22Rv1 (cell line): ENCODE data around the gene GBGT1.

Experiments used
- ZFX ChIP-seq: fragments of 450-650 bp; IDR thresholded peaks from 2 replicates; pipeline ENCODE4 v1.6.1; 2017; ENCODE audit warnings: antibody characterized with exemption, borderline replicate concordance
- TF ChIP-seq, protein P1 (sequence below): fragments of 450-650 bp; IDR thresholded peaks from 2 replicates; pipeline ENCODE4 v1.5.1; 2017; ENCODE audit warnings: mild to moderate bottlenecking

DNA sequence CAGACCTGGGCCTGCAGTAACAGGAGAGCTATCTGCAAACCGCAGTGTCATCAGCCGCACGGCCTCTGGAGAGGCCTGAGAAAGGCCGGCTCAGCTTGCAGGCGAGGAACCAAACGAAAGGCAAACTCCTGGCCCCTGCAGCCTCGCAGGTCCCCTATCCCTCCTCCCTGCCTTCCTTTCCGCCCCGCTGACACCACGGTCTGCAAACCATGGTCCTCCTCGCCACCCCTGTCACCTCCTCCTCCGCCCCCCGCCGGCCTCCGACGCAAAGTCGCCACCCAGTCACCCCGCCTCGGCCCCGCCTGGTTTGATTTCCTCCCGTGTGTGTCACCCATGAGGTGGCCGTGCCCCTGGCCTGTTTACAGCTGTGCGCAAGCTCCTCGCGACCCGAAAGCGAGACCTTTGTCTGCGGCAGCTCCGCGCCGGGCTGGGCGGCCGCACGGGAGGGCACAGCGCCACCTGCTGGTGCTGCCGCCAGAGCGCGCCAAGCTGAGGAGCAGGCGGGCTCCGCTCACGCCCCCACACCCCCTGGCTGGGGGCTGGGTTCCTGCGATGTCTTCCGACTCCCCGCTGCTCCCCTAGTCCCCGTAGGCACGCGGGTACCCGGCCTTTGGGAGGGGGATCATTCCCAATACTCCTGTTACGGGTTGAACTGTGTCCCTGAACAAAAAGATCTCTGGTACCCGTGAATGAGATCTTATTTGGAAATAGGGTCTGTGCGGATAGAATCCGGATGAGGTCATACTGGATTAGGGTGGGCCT is 19.4 kb downstream of the GBGT1 start:
- TF ChIP-seq, protein P1, sequence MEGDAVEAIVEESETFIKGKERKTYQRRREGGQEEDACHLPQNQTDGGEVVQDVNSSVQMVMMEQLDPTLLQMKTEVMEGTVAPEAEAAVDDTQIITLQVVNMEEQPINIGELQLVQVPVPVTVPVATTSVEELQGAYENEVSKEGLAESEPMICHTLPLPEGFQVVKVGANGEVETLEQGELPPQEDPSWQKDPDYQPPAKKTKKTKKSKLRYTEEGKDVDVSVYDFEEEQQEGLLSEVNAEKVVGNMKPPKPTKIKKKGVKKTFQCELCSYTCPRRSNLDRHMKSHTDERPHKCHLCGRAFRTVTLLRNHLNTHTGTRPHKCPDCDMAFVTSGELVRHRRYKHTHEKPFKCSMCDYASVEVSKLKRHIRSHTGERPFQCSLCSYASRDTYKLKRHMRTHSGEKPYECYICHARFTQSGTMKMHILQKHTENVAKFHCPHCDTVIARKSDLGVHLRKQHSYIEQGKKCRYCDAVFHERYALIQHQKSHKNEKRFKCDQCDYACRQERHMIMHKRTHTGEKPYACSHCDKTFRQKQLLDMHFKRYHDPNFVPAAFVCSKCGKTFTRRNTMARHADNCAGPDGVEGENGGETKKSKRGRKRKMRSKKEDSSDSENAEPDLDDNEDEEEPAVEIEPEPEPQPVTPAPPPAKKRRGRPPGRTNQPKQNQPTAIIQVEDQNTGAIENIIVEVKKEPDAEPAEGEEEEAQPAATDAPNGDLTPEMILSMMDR = peak; percentile 99
- no peak for TF ChIP-seq ZFX
